CD14-positive monocyte (primary cell): ENCODE measurements around the gene RPUSD3. TPM values are rescaled to one million over a fixed set of nuclear protein-coding genes. Genes with fewer than 3 reads are reported as not detected.

Experiments
- DNase-seq, 3 donors: peaks; one replicate each; pipeline ENCODE4 v3.0.0-alpha.2; 2011 to 2022
- H2AFZ ChIP-seq: 2 replicates; pipeline ENCODE4 v1.6.0; 2012; ENCODE audit warnings: mild to moderate bottlenecking, low read depth, low read length, inconsistent platforms; ENCODE audit not compliant: insufficient read depth, poor library complexity, severe bottlenecking
- H3K27ac ChIP-seq, 2 donors: 1 replicate in 1 of 2; 2 replicates in 1 of 2; pipeline ENCODE4 v1.5.1; 2012 to 2013; ENCODE audit warnings: low read length in 2 of 2, control low read depth in 1 of 2, inconsistent platforms in 1 of 2, low read depth in 1 of 2, mild to moderate bottlenecking in 1 of 2
- H3K27me3 ChIP-seq, 2 donors: one replicate each; pipeline versions ENCODE4 v1.6.0 to v1.6.1; 2011 to 2013; ENCODE audit warnings: low read length in 2 of 2; ENCODE audit not compliant: control insufficient read depth in 2 of 2, insufficient read depth in 2 of 2
- H3K36me3 ChIP-seq, 2 donors: replicated peaks in 1 of 2; 1 replicate in 1 of 2; 2 replicates in 1 of 2; pipeline versions ENCODE4 v1.5.1 to v1.6.1; 2012 to 2013; ENCODE audit warnings: low read length in 2 of 2, control low read depth in 1 of 2, inconsistent platforms in 1 of 2, mild to moderate bottlenecking in 1 of 2; ENCODE audit not compliant: insufficient read depth in 2 of 2, control insufficient read depth in 1 of 2
- H3K4me1 ChIP-seq, 2 donors: 1 replicate in 1 of 2; 2 replicates in 1 of 2; pipeline versions ENCODE4 v1.5.1 to v1.6.1; 2012 to 2013; ENCODE audit warnings: low read length in 2 of 2, control low read depth in 1 of 2, inconsistent platforms in 1 of 2, mild to moderate bottlenecking in 1 of 2, moderate library complexity in 1 of 2; ENCODE audit not compliant: insufficient read depth in 2 of 2, control insufficient read depth in 1 of 2
- H3K4me2 ChIP-seq: replicated peaks from 2 replicates; pipeline ENCODE3; 2012; ENCODE audit warnings: low read length, moderate library complexity, mild to moderate bottlenecking; ENCODE audit not compliant: poor library complexity, severe bottlenecking; ENCODE audit errors: extremely low read depth
- H3K4me3 ChIP-seq, 3 experiments: fragments of 200-600 bp in 1 of 3; sonication (generic) in 1 of 3; replicated peaks in 1 of 3; 1 replicate in 2 of 3; 2 replicates in 1 of 3; pipeline ENCODE4 v1.5.1; 2011 to 2013; ENCODE audit warnings: low read length in 3 of 3, mild to moderate bottlenecking in 3 of 3, control low read depth in 2 of 3, low read depth in 2 of 3, inconsistent platforms in 1 of 3, moderate library complexity in 1 of 3
- H3K79me2 ChIP-seq: 2 replicates; pipeline ENCODE4 v1.6.0; 2012; ENCODE audit warnings: mild to moderate bottlenecking, control low read depth, inconsistent platforms, low read length, moderate library complexity; ENCODE audit not compliant: insufficient read depth
- H3K9ac ChIP-seq: 2 replicates; pipeline ENCODE4 v1.6.0; 2017; ENCODE audit warnings: low read length, mild to moderate bottlenecking; ENCODE audit not compliant: insufficient read depth, poor library complexity, severe bottlenecking
- H3K9me3 ChIP-seq, 2 donors: replicated peaks in 1 of 2; 1 replicate in 1 of 2; 2 replicates in 1 of 2; pipeline versions ENCODE4 v1.5.1 to v1.6.1; 2012 to 2013; ENCODE audit warnings: low read length in 2 of 2, control low read depth in 1 of 2; ENCODE audit not compliant: control insufficient read depth in 1 of 2, insufficient read depth in 1 of 2
- H4K20me1 ChIP-seq: 2 replicates; pipeline ENCODE4 v1.6.0; 2012; ENCODE audit warnings: mild to moderate bottlenecking, low read length, control low read depth, moderate library complexity; ENCODE audit not compliant: insufficient read depth
- H3K27ac Mint-ChIP-seq, 7 donors: one replicate each; pipeline ENCODE4 v1.8.0; 2020; ENCODE audit warnings: mild to moderate bottlenecking in 7 of 7, mixed read lengths in 7 of 7, moderate library complexity in 6 of 7, inconsistent platforms in 2 of 7
- H3K27me3 Mint-ChIP-seq, 3 donors: one replicate each; pipeline ENCODE4 v1.8.0; 2021 to 2022; ENCODE audit warnings: low read depth in 3 of 3, mild to moderate bottlenecking in 3 of 3, mixed read lengths in 3 of 3, moderate library complexity in 3 of 3, inconsistent platforms in 1 of 3
- H3K36me3 Mint-ChIP-seq, 2 donors: one replicate each; pipeline ENCODE4 v1.8.0; 2020; ENCODE audit warnings: mixed read lengths in 2 of 2, inconsistent platforms in 1 of 2, mild to moderate bottlenecking in 1 of 2
- H3K4me1 Mint-ChIP-seq: one replicate; pipeline ENCODE4 v1.8.0; 2020; ENCODE audit warnings: mild to moderate bottlenecking, mixed read lengths
- H3K4me3 Mint-ChIP-seq, 2 donors: one replicate each; pipeline ENCODE4 v1.8.0; 2020; ENCODE audit warnings: mild to moderate bottlenecking in 2 of 2, mixed read lengths in 2 of 2, moderate library complexity in 1 of 2
- H3K9me3 Mint-ChIP-seq, 7 donors: one replicate each; pipeline ENCODE4 v1.8.0; 2020 to 2022; ENCODE audit warnings: mixed read lengths in 7 of 7, mild to moderate bottlenecking in 6 of 7, moderate library complexity in 6 of 7, inconsistent platforms in 2 of 7
- CTCF ChIP-seq: fragments of 200-600 bp; IDR thresholded peaks from one replicate; pipeline ENCODE4 v1.8.0; 2022; ENCODE audit warnings: antibody characterized with exemption, mild to moderate bottlenecking
- WGBS: methylation state at CpG from one replicate; pipeline ENCODE4 v1.1.5; 2013; ENCODE audit warnings: missing lambda C conversion rate; ENCODE audit not compliant: insufficient coverage; 5-methylcytosine and 5-hydroxymethylcytosine counted together
- intact Hi-C, 2 donors: fragments of 100-400 bp; cut with micrococcal nuclease; formaldehyde crosslinking; loops; one replicate each; pipeline versions ENCODE4 v1.15.0 to v1.15.1; 2023
- polyA plus RNA-seq, 3 donors: library from polyadenylated mRNA; depleted of rRNA in 1 of 3; unstranded in 2 of 3; stranded (reverse) in 1 of 3; fragments of 300-500 nt in 2 of 3; fragments of >200 nt in 1 of 3; fragmentation: Illumina TruSeq in 2 of 3; gene quantifications; 1 replicate in 2 of 3; 2 replicates in 1 of 3; pipeline ENCODE4 v1.2.3, GENCODE V29; 2012 to 2021

RPUSD3 gene
- polyA plus RNA-seq, 3 donors: 42.6 to 51.5 (median 43.4) TPM

DNA sequence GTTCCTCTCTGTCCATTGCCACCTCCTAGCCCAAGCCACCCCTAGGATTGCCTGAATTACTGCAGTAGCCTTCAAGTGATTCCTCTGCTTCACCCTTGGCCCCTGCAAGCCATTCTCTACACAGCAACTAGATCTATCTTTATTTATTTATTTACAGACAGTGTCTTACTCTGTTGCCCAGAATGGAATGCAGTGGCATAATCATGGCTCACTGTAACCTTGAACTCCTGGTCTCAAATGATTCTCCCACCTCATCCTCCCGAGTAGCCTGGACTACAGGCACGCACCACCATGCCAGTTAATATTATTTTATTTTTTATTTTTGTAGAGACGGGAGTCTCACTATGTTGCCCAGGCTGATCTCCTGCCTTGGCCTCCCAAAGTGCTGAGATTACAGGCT, 44.7 kb upstream of the RPUSD3 start:
- Mint-ChIP-seq H3K36me3 (peaks cover 12 to 14% of the 10 kb centered on the region in 2 donors), H3K27me3 (peaks cover 2% of the 10 kb centered on the region in 3 donors), H3K27ac (peak overlapping the region in 1 of 7 donors; percentile 18), H3K4me1 (peaks cover 21% of the 10 kb centered on the region), H3K9me3 (peaks cover 0 to 2% (median 0%) of the 10 kb centered on the region in 7 donors), H3K4me3 (no peak overlapping the region)
- no peaks in the 10 kb centered on the region for H3K9me3 ChIP-seq
- H3K79me2 ChIP-seq: peaks cover 31% of the 10 kb centered on the region
- no peak overlapping the region for H3K27ac ChIP-seq
- no peaks in the 10 kb centered on the region for H3K27me3 ChIP-seq
- H3K4me3 ChIP-seq: no peak overlapping the region
- DNase-seq: no peak
- WGBS: no CpG with 5 or more reads among the region's 3 CpGs
- peaks cover 12 to 16% of the 10 kb centered on the region in 2 donors for H3K4me1 ChIP-seq
- peaks cover 10 to 13% of the 10 kb centered on the region in 2 donors for H3K36me3 ChIP-seq
- intact Hi-C loops: no loop called here
- no peak overlapping the region for H3K9ac ChIP-seq
- no peak for TF ChIP-seq CTCF
- H4K20me1 ChIP-seq: peaks cover 8% of the 10 kb centered on the region
- H3K4me2 ChIP-seq: no peak overlapping the region
- peak overlapping the region; percentile 48 for H2AFZ ChIP-seq

- H4K20me1 ChIP-seq: no peaks in the 10 kb centered on the region
- H3K79me2 ChIP-seq: peaks cover 21% of the 10 kb centered on the region
- no peak for TF ChIP-seq CTCF
- H3K9me3 Mint-ChIP-seq: peaks cover 0 to 2% (median 0%) of the 10 kb centered on the region in 7 donors
- H3K4me3 ChIP-seq: no peak overlapping the region
- DNase-seq: no peak
- peaks cover 3 to 4% of the 10 kb centered on the region in 2 donors for H3K36me3 Mint-ChIP-seq
- peaks cover 0 to 3% of the 10 kb centered on the region in 2 donors for H3K36me3 ChIP-seq
- WGBS: 93% methylated on average over 2 of the region's 5 CpGs
- H3K27me3 Mint-ChIP-seq: peaks cover 2% of the 10 kb centered on the region in 3 donors
- H3K4me2 ChIP-seq: no peak overlapping the region
- intact Hi-C loops: no loop called here
- H3K9ac ChIP-seq: no peak overlapping the region
- no peaks in the 10 kb centered on the region for H3K27me3 ChIP-seq
- peak overlapping the region; percentile 11 for H2AFZ ChIP-seq
- peaks cover 15% of the 10 kb centered on the region for H3K4me1 Mint-ChIP-seq
- H3K9me3 ChIP-seq: no peaks in the 10 kb centered on the region
- H3K4me1 ChIP-seq: peaks cover 12 to 16% of the 10 kb centered on the region in 2 donors
- peak overlapping the region in 1 of 7 donors; percentile 18 for H3K27ac Mint-ChIP-seq
- no peak overlapping the region for H3K27ac ChIP-seq
- H3K4me3 Mint-ChIP-seq: no peak overlapping the region
Observed at GRCh38 chr3:9887480-9887879, 43.7 kb upstream of the RPUSD3 start.
